ENCODE measurements around the gene RSRP1. TPM values are rescaled to one million over a fixed set of nuclear protein-coding genes. Genes with fewer than 3 reads are reported as not detected.

Gene RSRP1
- total RNA-seq, 1 experiment from 2014 or later: 50.6 TPM

- DNase-seq (ENCODE audit: low read depth): no peak
Observed at GRCh38 chr1:25217598-25218232, 29.5 kb downstream of the RSRP1 start.

- no peak for DNase-seq (ENCODE audit: low read depth)
Observed at GRCh38 chr1:25217015-25217414, 30.2 kb downstream of the RSRP1 start.

GRCh38 chr1:25216123-25216522, 31.1 kb downstream of the RSRP1 start:
- no peak for DNase-seq (ENCODE audit: low read depth)

GRCh38 chr1:25212725-25213124, 34.5 kb downstream of the RSRP1 start:
- DNase-seq (ENCODE audit: low read depth): no peak

GRCh38 chr1:25210728-25211127, 36.5 kb downstream of the RSRP1 start:
- no peak for DNase-seq (ENCODE audit: low read depth)

- no peak for DNase-seq (ENCODE audit: low read depth)
Observed at GRCh38 chr1:25209516-25209915, 37.7 kb downstream of the RSRP1 start.

- DNase-seq (ENCODE audit: low read depth): no peak
Observed at GRCh38 chr1:25208561-25209222, 38.6 kb downstream of the RSRP1 start.

GRCh38 chr1:25208092-25208491, 39.2 kb downstream of the RSRP1 start:
- DNase-seq (ENCODE audit: low read depth): no peak

- DNase-seq (ENCODE audit: low read depth): no peak
Observed at GRCh38 chr1:25206201-25206600, 41.1 kb downstream of the RSRP1 start.

- no peak for DNase-seq (ENCODE audit: low read depth)
Observed at GRCh38 chr1:25205786-25206185, 41.5 kb downstream of the RSRP1 start.

GRCh38 chr1:25204797-25205480, 42.3 kb downstream of the RSRP1 start:
- no peak for DNase-seq (ENCODE audit: low read depth)

- no peak for DNase-seq (ENCODE audit: low read depth)
Observed at GRCh38 chr1:25201006-25201405, 46.2 kb downstream of the RSRP1 start.

GRCh38 chr1:25199819-25200620, 47.2 kb downstream of the RSRP1 start:
- DNase-seq (ENCODE audit: low read depth): no peak

- DNase-seq (ENCODE audit: low read depth): peak; percentile 18
Observed at GRCh38 chr1:25198663-25199252, 48.5 kb downstream of the RSRP1 start.

GRCh38 chr1:25197982-25198662, 49.1 kb downstream of the RSRP1 start:
- DNase-seq (ENCODE audit: low read depth): no peak

- DNase-seq (ENCODE audit: low read depth): no peak
Observed at GRCh38 chr1:25197235-25197975, 49.8 kb downstream of the RSRP1 start.

GRCh38 chr1:25196830-25197229, 50.4 kb downstream of the RSRP1 start:
- no peak for DNase-seq (ENCODE audit: low read depth)

GRCh38 chr1:25195835-25196234, 51.4 kb downstream of the RSRP1 start:
- no peak for DNase-seq (ENCODE audit: low read depth)

GRCh38 chr1:25194572-25195020, 52.7 kb downstream of the RSRP1 start:
- no peak for DNase-seq (ENCODE audit: low read depth)

- no peak for DNase-seq (ENCODE audit: low read depth)
Observed at GRCh38 chr1:25194054-25194453, 53.2 kb downstream of the RSRP1 start.

Measured in Daoy (cell line).